ENCODE results near the gene EXTL1. TPM values are rescaled to one million over a fixed set of nuclear protein-coding genes. Genes with fewer than 3 reads are reported as not detected.

EXTL1 gene
- total RNA-seq, 1 donor = 0.18 TPM

- TF ChIP-seq CTCF (IDR thresholded peaks at IDR 0.05; ENCODE audit: insufficient read depth, low read length) = no peak
- no peak overlapping the region for H3K4me3 ChIP-seq (ENCODE audit: low read depth, low read length)
- DNase-seq (ENCODE audit: low read depth) = no peak
These were observed 54.0 kb downstream of the EXTL1 start for GRCh38 chr1:26075421-26076144.

GRCh38 chr1:26077524-26077923 lies 55.9 kb downstream of the EXTL1 start:
- DNase-seq (ENCODE audit: low read depth) = no peak
- no peak overlapping the region for H3K4me3 ChIP-seq (ENCODE audit: low read depth, low read length)
- TF ChIP-seq CTCF (IDR thresholded peaks at IDR 0.05; ENCODE audit: insufficient read depth, low read length) = no peak

- H3K4me3 ChIP-seq (ENCODE audit: low read depth, low read length) = no peak overlapping the region
- DNase-seq (ENCODE audit: low read depth) = no peak
- no peak for TF ChIP-seq CTCF (IDR thresholded peaks at IDR 0.05; ENCODE audit: insufficient read depth, low read length)
These were observed 57.0 kb downstream of the EXTL1 start for GRCh38 chr1:26078286-26079177.

GRCh38 chr1:26079178-26079563 lies 57.6 kb downstream of the EXTL1 start:
- TF ChIP-seq CTCF (IDR thresholded peaks at IDR 0.05; ENCODE audit: insufficient read depth, low read length) = no peak
- no peak overlapping the region for H3K4me3 ChIP-seq (ENCODE audit: low read depth, low read length)
- no peak for DNase-seq (ENCODE audit: low read depth)

GRCh38 chr1:26079960-26080814 lies 58.6 kb downstream of the EXTL1 start:
- TF ChIP-seq CTCF (IDR thresholded peaks at IDR 0.05; ENCODE audit: insufficient read depth, low read length) = no peak
- no peak for DNase-seq (ENCODE audit: low read depth)
- H3K4me3 ChIP-seq (ENCODE audit: low read depth, low read length) = no peak overlapping the region

- DNase-seq (ENCODE audit: low read depth) = no peak
- no peak overlapping the region for H3K4me3 ChIP-seq (ENCODE audit: low read depth, low read length)
- no peak for TF ChIP-seq CTCF (IDR thresholded peaks at IDR 0.05; ENCODE audit: insufficient read depth, low read length)
These were observed 59.9 kb downstream of the EXTL1 start for GRCh38 chr1:26081267-26082019.
